A673 (cell line): ENCODE data around the gene TDP2. TPM values are rescaled to one million over a fixed set of nuclear protein-coding genes. Genes with fewer than 3 reads are reported as not detected.
"Not testable (repeated sequence)": the region's sequence is repeated elsewhere in the genome, so short reads cannot be mapped to it uniquely, and the experiment has no call there.

ENCODE experiments used
- BruUV-seq: library from RNA; stranded (reverse); fragments of 400-500 nt; replicated peaks from 2 replicates; lab custom pipeline; 2021; lab: Mats Ljungman, UMichigan
- CTCF ChIA-PET: fragments of 300-600 bp; sonication (Branson Sonifier 250); formaldehyde crosslinking; loops from one replicate; lab custom pipeline; 2022; ENCODE audit warnings: antibody characterized with exemption; lab: Charles Lee
- POLR2A ChIA-PET: fragments of 300-600 bp; sonication (Branson Sonifier 250); formaldehyde crosslinking; loops from one replicate; lab custom pipeline; 2022; ENCODE audit warnings: antibody characterized with exemption; ENCODE audit not compliant: low non-redundant PET; lab: Charles Lee
- DNase-seq: peaks from one replicate; pipeline ENCODE4 v3.0.0-alpha.2; 2015; ENCODE audit warnings: low spot score
- H3K27ac ChIP-seq: fragments of 200-600 bp; sonication (generic); 2 replicates; pipeline ENCODE4 v1.5.1; 2016; ENCODE audit warnings: mixed run types, low read depth, mild to moderate bottlenecking, mixed read lengths, antibody characterized with exemption, low read length; ENCODE audit not compliant: poor library complexity, severe bottlenecking
- H3K27me3 ChIP-seq: fragments of 200-600 bp; sonication (generic); replicated peaks from 2 replicates; pipeline ENCODE4 v1.6.1; 2017; ENCODE audit warnings: mixed run types, low read depth, mild to moderate bottlenecking, mixed read lengths, antibody characterized with exemption, low read length; ENCODE audit not compliant: insufficient read depth, poor library complexity
- H3K36me3 ChIP-seq: fragments of 200-600 bp; sonication (generic); 2 replicates; pipeline ENCODE4 v1.6.1; 2016; ENCODE audit warnings: mixed run types, mild to moderate bottlenecking, mixed read lengths, antibody characterized with exemption, low read length; ENCODE audit not compliant: insufficient read depth, poor library complexity, severe bottlenecking
- H3K4me1 ChIP-seq: fragments of 200-600 bp; sonication (generic); 2 replicates; pipeline ENCODE4 v1.6.1; 2017; ENCODE audit warnings: mixed run types, mild to moderate bottlenecking, mixed read lengths, antibody characterized with exemption, low read length; ENCODE audit not compliant: insufficient read depth, poor library complexity, severe bottlenecking
- H3K4me3 ChIP-seq: fragments of 200-600 bp; sonication (generic); 2 replicates; pipeline ENCODE4 v1.5.1; 2016; ENCODE audit warnings: low read depth, mixed run types, mild to moderate bottlenecking, mixed read lengths, low read length; ENCODE audit not compliant: poor library complexity, severe bottlenecking
- H3K9me3 ChIP-seq: fragments of 200-600 bp; sonication (generic); 2 replicates; pipeline ENCODE4 v1.6.1; 2016; ENCODE audit warnings: mixed run types, low read depth, mild to moderate bottlenecking, mixed read lengths, antibody characterized with exemption, low read length; ENCODE audit not compliant: poor library complexity, severe bottlenecking
- CTCF ChIP-seq: fragments of 300-800, 200-600 bp; sonication (generic); conservative IDR thresholded peaks from 2 replicates; pipeline ENCODE4 v1.5.1; 2017; ENCODE audit warnings: low read depth, mild to moderate bottlenecking, antibody characterized with exemption, low read length, moderate library complexity, mixed read lengths
- EZH2 ChIP-seq: fragments of 200-600 bp; sonication (generic); IDR thresholded peaks from 2 replicates; pipeline ENCODE4 v1.6.1; 2017; ENCODE audit warnings: borderline replicate concordance, low read depth, mild to moderate bottlenecking, mixed read lengths, antibody characterized with exemption, low read length; ENCODE audit not compliant: poor library complexity, severe bottlenecking
- intact Hi-C: fragments of 100-400 bp; cut with micrococcal nuclease; formaldehyde crosslinking; loops from one replicate; pipeline ENCODE4 v1.10.0; 2022; ENCODE audit not compliant: unreplicated experiment
- total RNA-seq: library from RNA; stranded (reverse); gene quantifications from 2 replicates; pipeline ENCODE4 v1.2.3, GENCODE V29; 2021

Gene TDP2
- total RNA-seq, 1 experiment from 2014 or later: 34.9 TPM

GRCh38 chr6:24644377-24644776, 22.3 kb downstream of the TDP2 start:
- DNase-seq: no peak
- ChIA-PET CTCF (no interaction called here), POLR2A (interaction anchor here (0.6 kb wide), 1 partner anchor 727 kb away, joined by 5 read pairs; no protein-coding TSS in a partner anchor)
- intact Hi-C loops: no loop called here
- peaks cover 8% of the 10 kb centered on the region for H3K4me1 ChIP-seq
- no peak for TF ChIP-seq EZH2
- no peak for TF ChIP-seq CTCF
- H3K4me3 ChIP-seq: no peak overlapping the region
- no peaks in the 10 kb centered on the region for H3K9me3 ChIP-seq
- no peaks in the 10 kb centered on the region for H3K27me3 ChIP-seq
- BruUV-seq: no TSS peak
- no peaks in the 10 kb centered on the region for H3K36me3 ChIP-seq
- H3K27ac ChIP-seq: no peak overlapping the region

- no peak overlapping the region for H3K27ac ChIP-seq
- TF ChIP-seq CTCF (no peak), EZH2 (no peak)
- H3K4me1 ChIP-seq: peaks cover 8% of the 10 kb centered on the region
- ChIA-PET POLR2A (no interaction called here), CTCF (no interaction called here)
- intact Hi-C loops: no loop called here
- BruUV-seq: no TSS peak
- no peaks in the 10 kb centered on the region for H3K36me3 ChIP-seq
- H3K27me3 ChIP-seq: no peaks in the 10 kb centered on the region
- no peak for DNase-seq
- no peaks in the 10 kb centered on the region for H3K9me3 ChIP-seq
- H3K4me3 ChIP-seq: no peak overlapping the region
Measured at GRCh38 chr6:24643920-24644319, 22.8 kb downstream of the TDP2 start.

- DNase-seq: no peak
- Histone ChIP-seq H3K9me3 (no peaks in the 10 kb centered on the region), H3K27me3 (no peaks in the 10 kb centered on the region), H3K36me3 (no peaks in the 10 kb centered on the region), H3K4me1 (peaks cover 8% of the 10 kb centered on the region), H3K4me3 (no peak overlapping the region), H3K27ac (no peak overlapping the region)
- intact Hi-C loops: no loop called here
- POLR2A ChIA-PET: no interaction called here
- CTCF ChIA-PET: no interaction called here
- TF ChIP-seq EZH2: no peak
- TF ChIP-seq CTCF: no peak
- BruUV-seq: no TSS peak
Measured at GRCh38 chr6:24642061-24642460, 24.6 kb downstream of the TDP2 start.

- H3K27ac ChIP-seq, H3K4me3 ChIP-seq, H3K4me1 ChIP-seq, CTCF ChIA-PET, H3K27me3 ChIP-seq, POLR2A ChIA-PET, DNase-seq, BruUV-seq, H3K36me3 ChIP-seq, intact Hi-C loops, H3K9me3 ChIP-seq: not testable (repeated sequence)
Measured at GRCh38 chr6:24640631-24641030, 26.1 kb downstream of the TDP2 start.
